ENCODE results near the gene PARS2. TPM values are rescaled to one million over a fixed set of nuclear protein-coding genes. Genes with fewer than 3 reads are reported as not detected.

Gene PARS2
- total RNA-seq, 1 donor from 2014 or later, result 5.4 TPM

- H4K20me1 ChIP-seq (ENCODE audit: insufficient read depth, low read length), result no peaks in the 10 kb centered on the region
- H3K4me1 Mint-ChIP-seq (ENCODE audit: low read depth, unreplicated experiment), result peaks cover 6% of the 10 kb centered on the region
- peak overlapping the region; percentile 91 for H3K9ac ChIP-seq (ENCODE audit: low read length)
- no peak overlapping the region for H3K27ac ChIP-seq (ENCODE audit: low read depth, low read length)
- peaks cover 31% of the 10 kb centered on the region for H3K27me3 Mint-ChIP-seq (ENCODE audit: low read depth, unreplicated experiment)
- no peak for TF ChIP-seq EZH2 (IDR thresholded peaks at IDR 0.05; ENCODE audit: insufficient read depth, low read length)
- no peak for TF ChIP-seq CTCF (IDR thresholded peaks at IDR 0.05; ENCODE audit: insufficient read depth, low read depth, low read length)
- peaks cover 7% of the 10 kb centered on the region for H3K36me3 ChIP-seq (ENCODE audit: insufficient read depth, low read length)
- H3K4me3 Mint-ChIP-seq (ENCODE audit: unreplicated experiment), result peak overlapping the region; percentile 95
- peak overlapping the region; percentile 88 for H2AFZ ChIP-seq (ENCODE audit: low read depth, low read length)
- DNase-seq (ENCODE audit: low read depth), result no peak
- H3K9me3 Mint-ChIP-seq (ENCODE audit: unreplicated experiment), result no peaks in the 10 kb centered on the region
- peak overlapping the region; percentile 88 for H3K4me2 ChIP-seq (ENCODE audit: low read length)
- H3K4me1 ChIP-seq (ENCODE audit: insufficient read depth, low read length), result peaks cover 7% of the 10 kb centered on the region
- peaks cover 2% of the 10 kb centered on the region for H3K27me3 ChIP-seq (ENCODE audit: insufficient read depth, low read length)
- no peaks in the 10 kb centered on the region for H3K36me3 Mint-ChIP-seq (ENCODE audit: low read depth, unreplicated experiment)
- peak overlapping the region; percentile 80 for H3K4me3 ChIP-seq (ENCODE audit: insufficient read depth, low read depth, low read length)
- H3K79me2 ChIP-seq (ENCODE audit: insufficient read depth, low read length), result peaks cover 34% of the 10 kb centered on the region
- no peaks in the 10 kb centered on the region for H3K9me3 ChIP-seq (ENCODE audit: insufficient read depth, low read depth, low read length)
- no peak overlapping the region for H3K27ac Mint-ChIP-seq (ENCODE audit: unreplicated experiment)
- no peak for FAIRE-seq
These were observed 49.3 kb downstream of the PARS2 start for GRCh38 chr1:54714881-54715492.

GRCh38 chr1:54711536-54711935, 52.8 kb downstream of the PARS2 start:
- no peak overlapping the region for H3K27ac Mint-ChIP-seq (ENCODE audit: unreplicated experiment)
- FAIRE-seq (no peak), DNase-seq (ENCODE audit: low read depth) (no peak)
- no peak overlapping the region for H3K4me3 Mint-ChIP-seq (ENCODE audit: unreplicated experiment)
- no peak overlapping the region for H2AFZ ChIP-seq (ENCODE audit: low read depth, low read length)
- H3K79me2 ChIP-seq (ENCODE audit: insufficient read depth, low read length), result peaks cover 8% of the 10 kb centered on the region
- peaks cover 5% of the 10 kb centered on the region for H3K4me1 Mint-ChIP-seq (ENCODE audit: low read depth, unreplicated experiment)
- H3K27me3 ChIP-seq (ENCODE audit: insufficient read depth, low read length), result peaks cover 5% of the 10 kb centered on the region
- no peak overlapping the region for H3K4me3 ChIP-seq (ENCODE audit: insufficient read depth, low read depth, low read length)
- TF ChIP-seq CTCF (IDR thresholded peaks at IDR 0.05; ENCODE audit: insufficient read depth, low read depth, low read length) (no peak), EZH2 (IDR thresholded peaks at IDR 0.05; ENCODE audit: insufficient read depth, low read length) (no peak)
- peaks cover 57% of the 10 kb centered on the region for H3K27me3 Mint-ChIP-seq (ENCODE audit: low read depth, unreplicated experiment)
- H3K9ac ChIP-seq (ENCODE audit: low read length), result no peak overlapping the region
- H4K20me1 ChIP-seq (ENCODE audit: insufficient read depth, low read length), result no peaks in the 10 kb centered on the region
- no peaks in the 10 kb centered on the region for H3K9me3 Mint-ChIP-seq (ENCODE audit: unreplicated experiment)
- H3K36me3 ChIP-seq (ENCODE audit: insufficient read depth, low read length), result no peaks in the 10 kb centered on the region
- H3K9me3 ChIP-seq (ENCODE audit: insufficient read depth, low read depth, low read length), result no peaks in the 10 kb centered on the region
- H3K4me2 ChIP-seq (ENCODE audit: low read length), result no peak overlapping the region
- no peak overlapping the region for H3K27ac ChIP-seq (ENCODE audit: low read depth, low read length)
- H3K4me1 ChIP-seq (ENCODE audit: insufficient read depth, low read length), result peaks cover 2% of the 10 kb centered on the region
- no peaks in the 10 kb centered on the region for H3K36me3 Mint-ChIP-seq (ENCODE audit: low read depth, unreplicated experiment)

GRCh38 chr1:54710841-54711240, 53.5 kb downstream of the PARS2 start:
- TF ChIP-seq CTCF (IDR thresholded peaks at IDR 0.05; ENCODE audit: insufficient read depth, low read depth, low read length) (no peak), EZH2 (IDR thresholded peaks at IDR 0.05; ENCODE audit: insufficient read depth, low read length) (no peak)
- Histone ChIP-seq H3K36me3 (ENCODE audit: insufficient read depth, low read length) (no peaks in the 10 kb centered on the region), H3K9me3 (ENCODE audit: insufficient read depth, low read depth, low read length) (no peaks in the 10 kb centered on the region), H3K79me2 (ENCODE audit: insufficient read depth, low read length) (peaks cover 1% of the 10 kb centered on the region), H3K27ac (ENCODE audit: low read depth, low read length) (no peak overlapping the region), H3K4me1 (ENCODE audit: insufficient read depth, low read length) (no peaks in the 10 kb centered on the region), H4K20me1 (ENCODE audit: insufficient read depth, low read length) (no peaks in the 10 kb centered on the region), H3K27me3 (ENCODE audit: insufficient read depth, low read length) (peaks cover 5% of the 10 kb centered on the region), H2AFZ (ENCODE audit: low read depth, low read length) (no peak overlapping the region), H3K9ac (ENCODE audit: low read length) (no peak overlapping the region), H3K4me2 (ENCODE audit: low read length) (no peak overlapping the region), H3K4me3 (ENCODE audit: insufficient read depth, low read depth, low read length) (no peak overlapping the region)
- DNase-seq (ENCODE audit: low read depth) (no peak), FAIRE-seq (no peak)
- no peaks in the 10 kb centered on the region for H3K9me3 Mint-ChIP-seq (ENCODE audit: unreplicated experiment)
- no peak overlapping the region for H3K4me3 Mint-ChIP-seq (ENCODE audit: unreplicated experiment)
- H3K36me3 Mint-ChIP-seq (ENCODE audit: low read depth, unreplicated experiment), result no peaks in the 10 kb centered on the region
- no peaks in the 10 kb centered on the region for H3K4me1 Mint-ChIP-seq (ENCODE audit: low read depth, unreplicated experiment)
- H3K27me3 Mint-ChIP-seq (ENCODE audit: low read depth, unreplicated experiment), result peaks cover 64% of the 10 kb centered on the region
- no peak overlapping the region for H3K27ac Mint-ChIP-seq (ENCODE audit: unreplicated experiment)

All from astrocyte (in vitro differentiated cells and primary cell).